OCI-LY3 (cell line): ENCODE results near the gene INTS6.

Source experiments
- CTCF ChIP-seq: fragments of 200-600, 300-600 bp; sonication (generic); IDR thresholded peaks from 2 replicates; pipeline ENCODE4 v1.5.1; 2014; ENCODE audit warnings: antibody characterized with exemption, low read length, low read depth
- EZH2phosphoT487 ChIP-seq: fragments of 200-600 bp; shearing (Covaris generic); IDR thresholded peaks from 2 replicates; pipeline ENCODE4 v1.6.1; 2018; ENCODE audit warnings: antibody characterized with exemption, mixed run types, low read depth

GRCh38 chr13:51453207-51453958, 547 bp upstream of the INTS6 start:
- TF ChIP-seq CTCF (no peak), EZH2phosphoT487 (no peak)
